OCI-LY3 (cell line): ENCODE data around the gene AKAP6.

Experiments
- H2AFZ ChIP-seq: fragments of 200-600, 300-600 bp; shearing (Covaris generic); 2 replicates; pipeline ENCODE4 v1.6.0; 2014; ENCODE audit warnings: antibody characterized with exemption, low read depth, low read length
- H3K27ac ChIP-seq: fragments of 200-600, 300-600 bp; sonication (generic); 2 replicates; pipeline ENCODE4 v1.5.1; 2014; ENCODE audit warnings: mild to moderate bottlenecking, low read length, moderate library complexity, mixed read lengths
- H3K27me3 ChIP-seq: fragments of 200-600, 300-600 bp; sonication (generic); 2 replicates; pipeline ENCODE4 v1.6.1; 2014; ENCODE audit warnings: low read depth, low read length, mixed read lengths
- H3K36me3 ChIP-seq: fragments of 200-600, 300-600 bp; sonication (generic); replicated peaks from 2 replicates; pipeline ENCODE3; 2014; ENCODE audit warnings: low read depth, low read length, mixed read lengths
- H3K4me1 ChIP-seq: fragments of 300-600, 200-600 bp; sonication (generic); 2 replicates; pipeline ENCODE4 v1.6.1; 2014; ENCODE audit warnings: low read length, mixed read lengths
- H3K4me2 ChIP-seq: fragments of 200-600, 300-600 bp; sonication (generic); 2 replicates; pipeline ENCODE4 v1.6.1; 2014; ENCODE audit warnings: low read length, mixed read lengths
- H3K4me3 ChIP-seq: fragments of 300-600, 200-600 bp; sonication (generic); 2 replicates; pipeline ENCODE4 v1.5.1; 2014; ENCODE audit warnings: antibody characterized with exemption, mild to moderate bottlenecking, low read length, moderate library complexity
- H3K79me2 ChIP-seq: fragments of 300-600, 200-600 bp; shearing (Covaris generic); 2 replicates; pipeline ENCODE4 v1.6.1; 2014; ENCODE audit warnings: mild to moderate bottlenecking, low read length, mixed read lengths
- H3K9ac ChIP-seq: fragments of 300-600, 200-600 bp; shearing (Covaris generic); 2 replicates; pipeline ENCODE4 v1.6.0; 2014; ENCODE audit warnings: mild to moderate bottlenecking, low read length, moderate library complexity
- H3K9me3 ChIP-seq: fragments of 200-600, 300-600 bp; shearing (Covaris generic); 2 replicates; pipeline ENCODE4 v1.6.1; 2014; ENCODE audit warnings: low read length, mixed read lengths; ENCODE audit not compliant: insufficient read depth
- H4K20me1 ChIP-seq: fragments of 200-600, 300-600 bp; sonication (generic); 2 replicates; pipeline ENCODE4 v1.6.1; 2016; ENCODE audit warnings: low read length, mixed read lengths; ENCODE audit not compliant: insufficient read depth
- CTCF ChIP-seq: fragments of 200-600, 300-600 bp; sonication (generic); IDR thresholded peaks from 2 replicates; pipeline ENCODE4 v1.5.1; 2014; ENCODE audit warnings: antibody characterized with exemption, low read length, low read depth
- EZH2phosphoT487 ChIP-seq: fragments of 200-600 bp; shearing (Covaris generic); IDR thresholded peaks from 2 replicates; pipeline ENCODE4 v1.6.1; 2018; ENCODE audit warnings: antibody characterized with exemption, mixed run types, low read depth

AKAP6 gene

GRCh38 chr14:32419429-32419828 lies 90.3 kb downstream of the AKAP6 start:
- H2AFZ ChIP-seq = no peak overlapping the region
- TF ChIP-seq CTCF (no peak), EZH2phosphoT487 (no peak)

DNA sequence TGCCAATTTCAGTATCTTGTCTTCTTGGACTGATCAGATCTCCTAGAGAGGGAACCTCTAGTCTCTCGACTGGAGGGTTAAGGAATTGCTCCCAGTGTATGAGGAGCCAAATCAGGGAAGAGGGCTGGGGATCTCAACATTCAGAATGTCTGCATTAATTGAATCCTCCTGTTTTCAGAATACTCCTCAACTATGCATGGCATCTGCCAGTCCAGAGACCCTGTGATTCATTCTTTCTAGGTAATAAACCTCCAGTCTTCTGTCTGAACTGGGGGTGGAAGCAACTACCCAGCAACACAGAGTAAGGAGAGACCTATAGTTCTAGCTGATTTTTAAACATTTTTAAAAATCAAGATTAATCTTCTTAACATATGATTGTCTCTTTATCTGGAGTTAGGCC lies 92.7 kb downstream of the AKAP6 start:
- Histone ChIP-seq H4K20me1 (no peaks in the 10 kb centered on the region), H3K27ac (no peak overlapping the region), H3K27me3 (no peaks in the 10 kb centered on the region), H2AFZ (no peak overlapping the region), H3K4me2 (no peak overlapping the region), H3K9ac (no peak overlapping the region), H3K36me3 (peaks cover 3% of the 10 kb centered on the region), H3K79me2 (no peaks in the 10 kb centered on the region), H3K4me3 (no peak overlapping the region), H3K4me1 (no peaks in the 10 kb centered on the region), H3K9me3 (peaks cover 3% of the 10 kb centered on the region)
- TF ChIP-seq EZH2phosphoT487 (no peak), CTCF (no peak)

More at GRCh38 chr14:32419429-32419828, 90.3 kb downstream of the AKAP6 start:
- Histone ChIP-seq H3K4me1 (no peaks in the 10 kb centered on the region), H3K36me3 (peaks cover 3% of the 10 kb centered on the region), H3K27me3 (no peaks in the 10 kb centered on the region), H3K9ac (no peak overlapping the region), H3K79me2 (no peaks in the 10 kb centered on the region), H3K9me3 (peaks cover 3% of the 10 kb centered on the region), H3K4me2 (no peak overlapping the region), H3K27ac (no peak overlapping the region), H3K4me3 (no peak overlapping the region), H4K20me1 (no peaks in the 10 kb centered on the region)

- Histone ChIP-seq H3K27ac (no peak overlapping the region), H3K27me3 (no peaks in the 10 kb centered on the region), H3K4me1 (no peaks in the 10 kb centered on the region), H2AFZ (no peak overlapping the region), H3K9ac (no peak overlapping the region), H3K36me3 (peaks cover 3% of the 10 kb centered on the region), H3K4me2 (no peak overlapping the region), H3K4me3 (no peak overlapping the region), H3K9me3 (peaks cover 3% of the 10 kb centered on the region), H3K79me2 (no peaks in the 10 kb centered on the region), H4K20me1 (no peaks in the 10 kb centered on the region)
- TF ChIP-seq CTCF (no peak), EZH2phosphoT487 (no peak)
Measured at GRCh38 chr14:32422440-32422839, 93.3 kb downstream of the AKAP6 start.

- Histone ChIP-seq H3K9ac (no peak overlapping the region), H3K27me3 (no peaks in the 10 kb centered on the region), H3K9me3 (peaks cover 3% of the 10 kb centered on the region), H4K20me1 (no peaks in the 10 kb centered on the region), H3K4me3 (no peak overlapping the region), H3K79me2 (no peaks in the 10 kb centered on the region), H2AFZ (no peak overlapping the region), H3K36me3 (peaks cover 3% of the 10 kb centered on the region), H3K4me2 (no peak overlapping the region), H3K27ac (no peak overlapping the region), H3K4me1 (no peaks in the 10 kb centered on the region)
- TF ChIP-seq CTCF = no peak
- TF ChIP-seq EZH2phosphoT487 = no peak
Measured at GRCh38 chr14:32426028-32426427, 96.9 kb downstream of the AKAP6 start.
